Cardiac muscle cell (in vitro differentiated cells and primary cell): ENCODE data around the gene KIRREL3. TPM values are rescaled to one million over a fixed set of nuclear protein-coding genes. Genes with fewer than 3 reads are reported as not detected.

Experiments used
- DNase-seq, 2 donors: peaks; one replicate each; pipeline versions ENCODE4 v3.0.0 to v3.0.0-alpha.2; 2010 to 2017; ENCODE audit warnings: low read depth in 1 of 2, low spot score in 1 of 2
- H3K27ac ChIP-seq: fragments of 200-600 bp; sonication (generic); 2 replicates; pipeline ENCODE4 v1.5.1; 2016
- H3K27me3 ChIP-seq: fragments of 200-600 bp; sonication (generic); 2 replicates; pipeline ENCODE4 v1.6.0; 2016; ENCODE audit warnings: control low read depth
- H3K36me3 ChIP-seq: fragments of 200-600 bp; sonication (generic); 2 replicates; pipeline ENCODE4 v1.5.1; 2016; ENCODE audit warnings: control low read depth
- H3K4me1 ChIP-seq: fragments of 200-600 bp; sonication (generic); 2 replicates; pipeline ENCODE4 v1.8.1; 2017; ENCODE audit warnings: low read depth, mild to moderate bottlenecking, mixed run types
- H3K4me3 ChIP-seq: fragments of 200-600 bp; sonication (generic); 2 replicates; pipeline ENCODE4 v1.5.1; 2016; ENCODE audit warnings: mild to moderate bottlenecking
- H3K9me3 ChIP-seq: fragments of 200-600 bp; sonication (generic); 2 replicates; pipeline ENCODE4 v1.5.1; 2017; ENCODE audit warnings: low read depth, mild to moderate bottlenecking, control low read depth
- CTCF ChIP-seq: IDR thresholded peaks from 2 replicates; pipeline ENCODE4 v1.5.1; 2012; ENCODE audit warnings: low read depth, mild to moderate bottlenecking, low read length
- polyA plus RNA-seq: library from polyadenylated mRNA; unstranded; fragments of >200 nt; fragmentation: Nextera tagmentation; extraction: Ambion mirVana; gene quantifications from 2 replicates; pipeline ENCODE4 v1.2.1, GENCODE V29; 2016
- total RNA-seq: library from RNA; depleted of rRNA; stranded (reverse); fragments of >200 nt; gene quantifications from 2 replicates; pipeline ENCODE4 v1.2.3, GENCODE V29; 2016

The KIRREL3 gene
- total and polyA plus RNA-seq, 2 experiments from 2014 or later, result 0.12 to 0.89 TPM

- no peaks in the 10 kb centered on the region for H3K4me1 ChIP-seq
Observed at GRCh38 chr11:126537492-126537891, 463.1 kb downstream of the KIRREL3 start.

GRCh38 chr11:126534141-126534805 is 466.3 kb downstream of the KIRREL3 start:
- Histone ChIP-seq H3K4me1 (no peaks in the 10 kb centered on the region), H3K27ac (no peak overlapping the region), H3K27me3 (peaks cover 19% of the 10 kb centered on the region), H3K4me3 (no peak overlapping the region), H3K9me3 (no peaks in the 10 kb centered on the region), H3K36me3 (no peaks in the 10 kb centered on the region)
- no peak for DNase-seq
- TF ChIP-seq CTCF, result no peak

More at GRCh38 chr11:126537492-126537891, 463.1 kb downstream of the KIRREL3 start:
- Histone ChIP-seq H3K27me3 (peaks cover 26% of the 10 kb centered on the region), H3K4me3 (no peak overlapping the region), H3K27ac (no peak overlapping the region), H3K36me3 (no peaks in the 10 kb centered on the region), H3K9me3 (no peaks in the 10 kb centered on the region)
- no peak for DNase-seq
- TF ChIP-seq CTCF, result no peak

- Histone ChIP-seq H3K27ac (no peak overlapping the region), H3K27me3 (peaks cover 13% of the 10 kb centered on the region), H3K4me3 (no peak overlapping the region), H3K4me1 (no peaks in the 10 kb centered on the region), H3K36me3 (no peaks in the 10 kb centered on the region), H3K9me3 (no peaks in the 10 kb centered on the region)
- TF ChIP-seq CTCF, result no peak
- no peak for DNase-seq
Observed at GRCh38 chr11:126533560-126533959, 467.0 kb downstream of the KIRREL3 start.

- H3K4me1 ChIP-seq, result no peaks in the 10 kb centered on the region
- H3K27me3 ChIP-seq, result no peaks in the 10 kb centered on the region
- no peak overlapping the region for H3K27ac ChIP-seq
- DNase-seq, result no peak
- H3K9me3 ChIP-seq, result no peaks in the 10 kb centered on the region
- no peak overlapping the region for H3K4me3 ChIP-seq
- no peaks in the 10 kb centered on the region for H3K36me3 ChIP-seq
- no peak for TF ChIP-seq CTCF
Observed at GRCh38 chr11:126530416-126530815, 470.2 kb downstream of the KIRREL3 start.

GRCh38 chr11:126529037-126529436 is 471.5 kb downstream of the KIRREL3 start:
- Histone ChIP-seq H3K27me3 (no peaks in the 10 kb centered on the region), H3K4me3 (no peak overlapping the region), H3K9me3 (no peaks in the 10 kb centered on the region), H3K4me1 (no peaks in the 10 kb centered on the region), H3K27ac (no peak overlapping the region), H3K36me3 (no peaks in the 10 kb centered on the region)
- no peak for DNase-seq
- TF ChIP-seq CTCF, result no peak
